Astrocyte (in vitro differentiated cells and primary cell): ENCODE results near the gene UMODL1. TPM values are rescaled to one million over a fixed set of nuclear protein-coding genes. Genes with fewer than 3 reads are reported as not detected.
A peak's percentile ranks its signal among the peaks of the same experiment; 100 is the strongest.

Source experiments
- DNase-seq: peaks from one replicate; pipeline ENCODE4 v3.0.0-alpha.2; 2010; ENCODE audit warnings: low read depth
- FAIRE-seq: peaks from 2 replicates; lab custom pipeline; 2011; peaks lifted over from hg19 to GRCh38; lab: Jason Lieb, UNC
- H2AFZ ChIP-seq: 2 replicates; pipeline ENCODE4 v1.6.0; 2012; ENCODE audit warnings: low read depth, low read length, inconsistent platforms
- H3K27ac ChIP-seq: 2 replicates; pipeline ENCODE4 v1.5.1; 2011; ENCODE audit warnings: low read depth, low read length, inconsistent platforms
- H3K27me3 ChIP-seq: 2 replicates; pipeline ENCODE4 v1.6.0; 2011; ENCODE audit warnings: low read length, inconsistent platforms; ENCODE audit not compliant: insufficient read depth
- H3K36me3 ChIP-seq: 2 replicates; pipeline ENCODE4 v1.5.1; 2011; ENCODE audit warnings: low read length, inconsistent platforms; ENCODE audit not compliant: insufficient read depth
- H3K4me1 ChIP-seq: 2 replicates; pipeline ENCODE4 v1.5.1; 2011; ENCODE audit warnings: low read length, inconsistent platforms; ENCODE audit not compliant: insufficient read depth
- H3K4me2 ChIP-seq: 2 replicates; pipeline ENCODE4 v1.6.0; 2012; ENCODE audit warnings: low read length, inconsistent platforms
- H3K4me3 ChIP-seq: 2 replicates; pipeline ENCODE4 v1.5.1; 2011; ENCODE audit warnings: low read depth, mild to moderate bottlenecking, low read length, inconsistent platforms; ENCODE audit not compliant: insufficient read depth
- H3K79me2 ChIP-seq: 2 replicates; pipeline ENCODE4 v1.6.0; 2012; ENCODE audit warnings: mild to moderate bottlenecking, low read length, inconsistent platforms; ENCODE audit not compliant: insufficient read depth
- H3K9ac ChIP-seq: 2 replicates; pipeline ENCODE4 v1.6.0; 2012; ENCODE audit warnings: mild to moderate bottlenecking, low read length, inconsistent platforms
- H3K9me3 ChIP-seq: 2 replicates; pipeline ENCODE4 v1.5.1; 2012; ENCODE audit warnings: low read depth, mild to moderate bottlenecking, low read length, inconsistent platforms; ENCODE audit not compliant: insufficient read depth
- H4K20me1 ChIP-seq: 2 replicates; pipeline ENCODE4 v1.6.0; 2012; ENCODE audit warnings: low read length, inconsistent platforms; ENCODE audit not compliant: insufficient read depth
- H3K27ac Mint-ChIP-seq: one replicate; pipeline ENCODE4 v1.8.0; 2021; ENCODE audit warnings: mild to moderate bottlenecking, mixed read lengths; ENCODE audit not compliant: unreplicated experiment
- H3K27me3 Mint-ChIP-seq: one replicate; pipeline ENCODE4 v1.8.0; 2021; ENCODE audit warnings: low read depth, mixed read lengths; ENCODE audit not compliant: unreplicated experiment
- H3K36me3 Mint-ChIP-seq: one replicate; pipeline ENCODE4 v1.8.0; 2021; ENCODE audit warnings: low read depth, mixed read lengths; ENCODE audit not compliant: unreplicated experiment
- H3K4me1 Mint-ChIP-seq: one replicate; pipeline ENCODE4 v1.8.0; 2021; ENCODE audit warnings: low read depth, mixed read lengths; ENCODE audit not compliant: unreplicated experiment
- H3K4me3 Mint-ChIP-seq: one replicate; pipeline ENCODE4 v1.8.0; 2021; ENCODE audit warnings: mild to moderate bottlenecking, moderate library complexity, mixed read lengths; ENCODE audit not compliant: unreplicated experiment
- H3K9me3 Mint-ChIP-seq: one replicate; pipeline ENCODE4 v1.8.0; 2021; ENCODE audit warnings: mild to moderate bottlenecking, mixed read lengths; ENCODE audit not compliant: unreplicated experiment
- EZH2 ChIP-seq: IDR thresholded peaks from 2 replicates; pipeline ENCODE4 v1.6.1; 2012; ENCODE audit warnings: mild to moderate bottlenecking, low read length, inconsistent platforms; ENCODE audit not compliant: insufficient read depth
- total RNA-seq: library from RNA; stranded (reverse); gene quantifications from 2 replicates; pipeline ENCODE4 v1.2.1, GENCODE V29; 2021
- TF ChIP-seq, protein P1 (sequence below): IDR thresholded peaks from 2 replicates; pipeline ENCODE4 v1.5.1; 2011; ENCODE audit warnings: low read depth, mild to moderate bottlenecking, inconsistent platforms, low read length, moderate library complexity; ENCODE audit not compliant: insufficient read depth

UMODL1 gene
- total RNA-seq, 1 donor from 2014 or later = not detected

DNA sequence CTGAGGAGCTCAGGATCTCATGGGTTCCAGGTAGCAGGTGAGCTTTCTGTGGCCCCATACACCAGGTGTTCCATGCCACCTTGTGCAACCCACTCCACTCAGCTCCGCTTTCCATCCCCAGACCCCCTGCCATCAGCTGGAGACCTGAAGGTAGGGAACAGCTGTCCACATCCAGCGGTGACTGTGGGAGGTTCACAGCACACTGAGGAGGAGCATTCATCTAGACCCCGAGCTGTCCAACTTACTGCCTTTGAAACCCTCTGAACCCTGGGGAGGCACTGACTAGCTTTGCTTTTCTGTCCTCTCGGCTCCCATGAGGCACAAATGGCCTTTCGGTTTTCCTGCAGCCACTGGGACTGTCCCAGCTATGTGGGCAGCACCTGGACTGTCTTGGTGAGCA is 119.9 kb downstream of the UMODL1 start:
- Mint-ChIP-seq H3K4me1 (peaks cover 26% of the 10 kb centered on the region), H3K27ac (no peak overlapping the region), H3K4me3 (no peak overlapping the region), H3K36me3 (peaks cover 2% of the 10 kb centered on the region), H3K27me3 (peaks cover 35% of the 10 kb centered on the region), H3K9me3 (peaks cover 4% of the 10 kb centered on the region)
- DNase-seq = no peak
- Histone ChIP-seq H3K4me3 (no peak overlapping the region), H3K9me3 (no peaks in the 10 kb centered on the region), H3K4me1 (no peaks in the 10 kb centered on the region), H3K79me2 (no peaks in the 10 kb centered on the region), H2AFZ (no peak overlapping the region), H3K9ac (no peak overlapping the region), H3K36me3 (no peaks in the 10 kb centered on the region), H3K27ac (no peak overlapping the region), H3K27me3 (peaks cover 10% of the 10 kb centered on the region), H3K4me2 (no peak overlapping the region), H4K20me1 (no peaks in the 10 kb centered on the region)
- FAIRE-seq = no peak
- TF ChIP-seq, protein P1, sequence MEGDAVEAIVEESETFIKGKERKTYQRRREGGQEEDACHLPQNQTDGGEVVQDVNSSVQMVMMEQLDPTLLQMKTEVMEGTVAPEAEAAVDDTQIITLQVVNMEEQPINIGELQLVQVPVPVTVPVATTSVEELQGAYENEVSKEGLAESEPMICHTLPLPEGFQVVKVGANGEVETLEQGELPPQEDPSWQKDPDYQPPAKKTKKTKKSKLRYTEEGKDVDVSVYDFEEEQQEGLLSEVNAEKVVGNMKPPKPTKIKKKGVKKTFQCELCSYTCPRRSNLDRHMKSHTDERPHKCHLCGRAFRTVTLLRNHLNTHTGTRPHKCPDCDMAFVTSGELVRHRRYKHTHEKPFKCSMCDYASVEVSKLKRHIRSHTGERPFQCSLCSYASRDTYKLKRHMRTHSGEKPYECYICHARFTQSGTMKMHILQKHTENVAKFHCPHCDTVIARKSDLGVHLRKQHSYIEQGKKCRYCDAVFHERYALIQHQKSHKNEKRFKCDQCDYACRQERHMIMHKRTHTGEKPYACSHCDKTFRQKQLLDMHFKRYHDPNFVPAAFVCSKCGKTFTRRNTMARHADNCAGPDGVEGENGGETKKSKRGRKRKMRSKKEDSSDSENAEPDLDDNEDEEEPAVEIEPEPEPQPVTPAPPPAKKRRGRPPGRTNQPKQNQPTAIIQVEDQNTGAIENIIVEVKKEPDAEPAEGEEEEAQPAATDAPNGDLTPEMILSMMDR = no peak
- TF ChIP-seq EZH2 = no peak

DNA sequence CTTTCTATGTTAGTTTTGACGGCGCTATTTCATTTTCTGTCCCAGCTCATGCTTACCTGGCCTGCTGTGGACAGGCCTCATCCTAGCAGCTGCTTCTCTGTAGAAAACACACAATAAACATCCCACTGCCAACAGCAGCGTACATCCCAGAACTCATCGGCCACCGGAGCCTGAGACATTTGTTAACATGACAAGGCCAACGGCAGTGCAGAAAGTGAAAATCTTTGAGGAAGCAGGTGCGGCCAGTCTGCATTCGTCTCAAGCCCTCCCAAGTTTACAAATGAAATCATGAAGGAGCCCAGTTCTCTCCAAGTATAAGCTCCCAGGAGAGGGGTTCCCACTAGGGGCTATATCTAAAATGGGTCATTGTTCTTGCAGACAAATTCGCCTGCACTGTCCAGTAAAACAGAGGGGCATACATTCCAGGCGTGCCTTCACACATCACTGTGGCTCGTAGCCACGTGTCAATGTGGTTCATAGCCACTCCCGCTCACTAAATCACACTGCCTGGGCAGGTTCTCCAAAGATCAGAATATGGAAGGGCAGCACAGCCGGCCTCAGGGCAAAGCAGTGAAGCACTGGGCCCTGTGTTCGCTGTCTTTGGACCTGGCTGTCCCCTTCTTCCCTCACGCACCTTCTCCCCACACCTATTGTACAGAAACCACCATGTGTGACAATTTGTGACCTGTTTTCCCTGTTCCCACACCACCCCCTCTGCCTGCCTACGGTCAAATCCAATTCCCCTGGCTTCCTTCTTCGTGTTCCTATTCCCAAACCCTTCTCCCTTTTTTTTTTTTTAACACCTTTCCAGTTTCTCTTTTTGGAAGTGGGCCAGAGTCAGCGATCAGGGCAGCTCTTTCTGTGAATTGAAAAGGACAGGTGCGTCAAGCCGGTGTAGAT is 120.8 kb downstream of the UMODL1 start:
- no peaks in the 10 kb centered on the region for H3K4me1 ChIP-seq
- H3K4me3 Mint-ChIP-seq = peak overlapping the region; percentile 45

More for the DNA sequence above, 120.8 kb downstream of the UMODL1 start:
- Histone ChIP-seq H2AFZ (no peak overlapping the region), H3K9ac (no peak overlapping the region), H3K27me3 (peaks cover 10% of the 10 kb centered on the region), H3K27ac (no peak overlapping the region), H3K4me3 (no peak overlapping the region), H4K20me1 (no peaks in the 10 kb centered on the region), H3K36me3 (no peaks in the 10 kb centered on the region), H3K4me2 (no peak overlapping the region), H3K9me3 (no peaks in the 10 kb centered on the region), H3K79me2 (no peaks in the 10 kb centered on the region)
- DNase-seq = no peak
- TF ChIP-seq EZH2 = no peak
- TF ChIP-seq, protein P1 = no peak
- no peaks in the 10 kb centered on the region for H3K9me3 Mint-ChIP-seq
- no peak overlapping the region for H3K27ac Mint-ChIP-seq
- H3K4me1 Mint-ChIP-seq = peaks cover 26% of the 10 kb centered on the region
- H3K27me3 Mint-ChIP-seq = peaks cover 35% of the 10 kb centered on the region
- H3K36me3 Mint-ChIP-seq = no peaks in the 10 kb centered on the region
- no peak for FAIRE-seq

Other genes starting within 250 kb of the UMODL1 start
- 5.8 and 6.8 TPM in 2 replicates for gene PRDM15, start 192.0 kb upstream of the UMODL1 start, total RNA-seq
- 6.7 and 8.3 TPM in 2 replicates for gene C2CD2, start 117.3 kb upstream of the UMODL1 start, total RNA-seq
- 18.3 and 20.5 TPM in 2 replicates for gene ZBTB21, start 61.0 kb upstream of the UMODL1 start, total RNA-seq
- 1.3 and 1.9 TPM in 2 replicates for gene ABCG1, start 147.8 kb downstream of the UMODL1 start, total RNA-seq
- gene TFF3, start 244.1 kb downstream of the UMODL1 start, total RNA-seq = 0.84 TPM in 1 of 2 replicates, not detected in the other